Hepatocyte (in vitro differentiated cells): ENCODE data around the gene MBLAC1. TPM values are rescaled to one million over a fixed set of nuclear protein-coding genes. Genes with fewer than 3 reads are reported as not detected.

ENCODE experiments used
- DNase-seq: peaks from one replicate; pipeline ENCODE4 v3.0.0-alpha.2; 2016; ENCODE audit warnings: low spot score
- H2AFZ ChIP-seq: fragments of 200-600 bp; sonication (generic); 2 replicates; pipeline ENCODE4 v1.6.0; 2016; ENCODE audit warnings: antibody characterized with exemption, mild to moderate bottlenecking
- H3K27ac ChIP-seq: fragments of 200-600 bp; sonication (generic); 2 replicates; pipeline ENCODE4 v1.5.1; 2016; ENCODE audit warnings: mild to moderate bottlenecking
- H3K27me3 ChIP-seq: fragments of 200-600 bp; sonication (generic); 2 replicates; pipeline ENCODE4 v1.6.1; 2016
- H3K36me3 ChIP-seq: fragments of 200-600 bp; sonication (generic); replicated peaks from 2 replicates; pipeline ENCODE4 v1.5.1; 2016; ENCODE audit warnings: low read depth; ENCODE audit not compliant: insufficient read depth
- H3K4me1 ChIP-seq: fragments of 200-600 bp; sonication (generic); 2 replicates; pipeline ENCODE4 v1.5.1; 2016; ENCODE audit warnings: mild to moderate bottlenecking, moderate library complexity; ENCODE audit not compliant: insufficient read depth
- H3K4me2 ChIP-seq: fragments of 200-600 bp; sonication (generic); 2 replicates; pipeline ENCODE4 v1.6.0; 2016
- H3K4me3 ChIP-seq: fragments of 200-600 bp; sonication (generic); 2 replicates; pipeline ENCODE4 v1.5.1; 2016; ENCODE audit warnings: mild to moderate bottlenecking
- H3K79me2 ChIP-seq: fragments of 200-600 bp; sonication (generic); 2 replicates; pipeline ENCODE4 v1.6.0; 2017; ENCODE audit warnings: mild to moderate bottlenecking
- H3K9me2 ChIP-seq: fragments of 200-600 bp; sonication (generic); replicated peaks from 2 replicates; pipeline ENCODE4 v1.6.0; 2017; ENCODE audit warnings: mild to moderate bottlenecking; ENCODE audit not compliant: insufficient read depth
- H3K9me3 ChIP-seq: fragments of 200-600 bp; sonication (generic); 2 replicates; pipeline ENCODE4 v1.5.1; 2016; ENCODE audit warnings: low read depth, mild to moderate bottlenecking
- H4K20me1 ChIP-seq: fragments of 200-600 bp; sonication (generic); 2 replicates; pipeline ENCODE4 v1.6.0; 2016; ENCODE audit warnings: mild to moderate bottlenecking; ENCODE audit not compliant: insufficient read depth, poor library complexity, severe bottlenecking
- EZH2 ChIP-seq: fragments of 200-600 bp; sonication (generic); IDR thresholded peaks from 2 replicates; pipeline ENCODE4 v1.6.1; 2016; ENCODE audit warnings: antibody characterized with exemption, mild to moderate bottlenecking, borderline replicate concordance
- EZH2phosphoT487 ChIP-seq: fragments of 200-600 bp; sonication (generic); IDR thresholded peaks from one replicate; pipeline ENCODE4 v1.6.1; 2018; ENCODE audit warnings: antibody characterized with exemption, mild to moderate bottlenecking, low read depth, moderate library complexity; ENCODE audit not compliant: unreplicated experiment, severe bottlenecking
- WGBS: methylation state at CpG from one replicate; pipeline ENCODE4 v1.1.6; 2016; ENCODE audit warnings: low lambda C conversion rate; ENCODE audit errors: missing lambda C conversion rate; 5-methylcytosine and 5-hydroxymethylcytosine counted together
- polyA plus RNA-seq: library from polyadenylated mRNA; unstranded; fragments of >200 nt; fragmentation: Nextera tagmentation; extraction: Ambion mirVana; gene quantifications from 2 replicates; pipeline ENCODE4 v1.2.1, GENCODE V29; 2016
- total RNA-seq: library from RNA; depleted of rRNA; stranded (reverse); fragments of >200 nt; gene quantifications from 2 replicates; pipeline ENCODE4 v1.2.3, GENCODE V29; 2014
- TF ChIP-seq, protein P1 (sequence below): fragments of 200-600 bp; sonication (generic); IDR thresholded peaks from 2 replicates; pipeline ENCODE4 v1.5.1; 2016; ENCODE audit warnings: antibody characterized with exemption, mild to moderate bottlenecking; ENCODE audit not compliant: poor library complexity

Gene MBLAC1
- total and polyA plus RNA-seq, 2 experiments from 2014 or later = 2.7 to 4.5 TPM

DNA sequence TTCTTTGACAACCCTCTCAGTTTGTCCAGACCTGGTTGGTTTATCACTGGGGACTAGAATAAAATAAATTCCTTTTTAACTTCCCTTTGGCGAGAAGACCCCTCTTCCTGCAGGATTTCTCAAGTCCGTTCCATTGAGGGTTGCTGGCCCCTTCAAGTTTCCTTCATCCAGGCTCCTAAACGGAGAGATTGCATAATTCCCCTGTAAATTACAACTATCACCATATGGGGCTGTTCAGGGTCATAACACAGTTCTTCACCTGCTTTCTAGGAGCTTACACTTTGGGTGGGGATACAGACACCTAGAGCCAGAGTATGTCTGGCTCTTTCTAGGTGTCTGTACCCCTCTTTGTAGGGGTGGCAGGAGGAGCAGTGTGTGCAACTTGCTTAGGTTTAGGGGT is 41.3 kb upstream of the MBLAC1 start:
- Histone ChIP-seq H3K79me2 (peaks cover 24% of the 10 kb centered on the region), H3K27me3 (no peaks in the 10 kb centered on the region), H3K27ac (no peak overlapping the region), H2AFZ (no peak overlapping the region), H3K9me2 (no peaks in the 10 kb centered on the region), H3K36me3 (no peaks in the 10 kb centered on the region), H3K4me1 (peaks cover 29% of the 10 kb centered on the region), H3K9me3 (no peaks in the 10 kb centered on the region), H4K20me1 (no peaks in the 10 kb centered on the region), H3K4me3 (no peak overlapping the region), H3K4me2 (no peak overlapping the region)
- TF ChIP-seq, protein P1, sequence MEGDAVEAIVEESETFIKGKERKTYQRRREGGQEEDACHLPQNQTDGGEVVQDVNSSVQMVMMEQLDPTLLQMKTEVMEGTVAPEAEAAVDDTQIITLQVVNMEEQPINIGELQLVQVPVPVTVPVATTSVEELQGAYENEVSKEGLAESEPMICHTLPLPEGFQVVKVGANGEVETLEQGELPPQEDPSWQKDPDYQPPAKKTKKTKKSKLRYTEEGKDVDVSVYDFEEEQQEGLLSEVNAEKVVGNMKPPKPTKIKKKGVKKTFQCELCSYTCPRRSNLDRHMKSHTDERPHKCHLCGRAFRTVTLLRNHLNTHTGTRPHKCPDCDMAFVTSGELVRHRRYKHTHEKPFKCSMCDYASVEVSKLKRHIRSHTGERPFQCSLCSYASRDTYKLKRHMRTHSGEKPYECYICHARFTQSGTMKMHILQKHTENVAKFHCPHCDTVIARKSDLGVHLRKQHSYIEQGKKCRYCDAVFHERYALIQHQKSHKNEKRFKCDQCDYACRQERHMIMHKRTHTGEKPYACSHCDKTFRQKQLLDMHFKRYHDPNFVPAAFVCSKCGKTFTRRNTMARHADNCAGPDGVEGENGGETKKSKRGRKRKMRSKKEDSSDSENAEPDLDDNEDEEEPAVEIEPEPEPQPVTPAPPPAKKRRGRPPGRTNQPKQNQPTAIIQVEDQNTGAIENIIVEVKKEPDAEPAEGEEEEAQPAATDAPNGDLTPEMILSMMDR = no peak
- TF ChIP-seq EZH2 = no peak
- TF ChIP-seq EZH2phosphoT487 = no peak
- 52% methylated on average over 3 of the region's 3 CpGs for WGBS
- no peak for DNase-seq

GRCh38 chr7:100087055-100087750 is 39.6 kb upstream of the MBLAC1 start:
- Histone ChIP-seq H3K4me3 (no peak overlapping the region), H3K9me3 (no peaks in the 10 kb centered on the region), H3K36me3 (no peaks in the 10 kb centered on the region), H4K20me1 (no peaks in the 10 kb centered on the region), H3K27me3 (no peaks in the 10 kb centered on the region), H3K4me1 (peaks cover 25% of the 10 kb centered on the region), H3K4me2 (peak overlapping the region; percentile 30), H3K79me2 (peaks cover 15% of the 10 kb centered on the region), H3K9me2 (no peaks in the 10 kb centered on the region), H2AFZ (no peak overlapping the region), H3K27ac (peak overlapping the region; percentile 91)
- 60% methylated on average over 10 of the region's 10 CpGs for WGBS
- no peak for TF ChIP-seq EZH2
- TF ChIP-seq, protein P1 = no peak
- no peak for TF ChIP-seq EZH2phosphoT487
- DNase-seq = peak; percentile 68

DNA sequence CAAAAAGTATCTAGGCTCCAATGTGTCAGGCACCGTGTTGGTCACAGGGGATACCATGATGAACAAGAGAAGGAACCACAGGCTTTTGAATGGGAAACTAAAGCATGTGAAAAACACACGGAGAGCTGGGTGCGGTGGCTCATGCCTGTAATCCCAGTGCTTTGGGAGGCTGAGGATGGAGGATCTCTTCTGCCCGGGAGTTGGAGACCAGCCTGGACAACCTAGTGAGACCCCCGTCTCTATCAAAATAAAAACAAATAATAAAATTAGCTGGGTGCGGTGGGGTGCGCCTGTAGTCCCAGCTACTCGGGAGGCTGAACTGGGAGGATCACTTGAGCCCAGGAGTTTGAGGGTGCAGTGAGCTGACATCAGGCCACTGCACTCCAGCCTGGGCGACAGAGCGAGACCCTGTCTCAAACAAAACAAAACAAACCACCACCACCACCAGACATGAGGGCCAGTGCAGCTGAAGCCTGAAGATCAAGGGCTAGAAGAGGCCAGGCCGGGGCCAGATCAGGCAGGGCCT is 38.6 kb upstream of the MBLAC1 start:
- 86% methylated on average over 11 of the region's 11 CpGs for WGBS
- H3K27ac ChIP-seq = peak overlapping the region; percentile 91
- H2AFZ ChIP-seq = peak overlapping the region; percentile 91
- H3K27me3 ChIP-seq = no peaks in the 10 kb centered on the region
- no peaks in the 10 kb centered on the region for H3K36me3 ChIP-seq
- TF ChIP-seq, protein P1 = no peak
- TF ChIP-seq EZH2 = no peak
- TF ChIP-seq EZH2phosphoT487 = no peak
- H4K20me1 ChIP-seq = no peaks in the 10 kb centered on the region
- H3K9me3 ChIP-seq = no peaks in the 10 kb centered on the region
- H3K9me2 ChIP-seq = no peaks in the 10 kb centered on the region
- no peak for DNase-seq
- peaks cover 20% of the 10 kb centered on the region for H3K4me1 ChIP-seq
- peak overlapping the region; percentile 70 for H3K4me3 ChIP-seq
- H3K4me2 ChIP-seq = peak overlapping the region; percentile 87
- peaks cover 15% of the 10 kb centered on the region for H3K79me2 ChIP-seq
